DMS79 treated with DMSO at 0.1 percent for 48 hours (cell line): Measurements from ENCODE around the gene CYP26B1.

Experiments used
- DNase-seq: peaks from one replicate; lab custom pipeline; 2025; lab: John Stamatoyannopoulos, UW

The CYP26B1 gene

GRCh38 chr2:72129681-72130340 lies 17.9 kb downstream of the CYP26B1 start:
- DNase-seq: no peak

- DNase-seq: no peak
Observed at GRCh38 chr2:72128843-72129227, 18.8 kb downstream of the CYP26B1 start.

GRCh38 chr2:72128059-72128842 lies 19.4 kb downstream of the CYP26B1 start:
- DNase-seq: no peak

GRCh38 chr2:72127401-72128058 lies 20.1 kb downstream of the CYP26B1 start:
- no peak for DNase-seq

- no peak for DNase-seq
Observed at GRCh38 chr2:72126186-72127100, 21.2 kb downstream of the CYP26B1 start.

- no peak for DNase-seq
Observed at GRCh38 chr2:72124376-72124775, 23.3 kb downstream of the CYP26B1 start.

- DNase-seq: no peak
Observed at GRCh38 chr2:72121153-72121552, 26.5 kb downstream of the CYP26B1 start.

- DNase-seq: no peak
Observed at GRCh38 chr2:72118951-72119350, 28.7 kb downstream of the CYP26B1 start.

GRCh38 chr2:72118386-72118785 lies 29.3 kb downstream of the CYP26B1 start:
- no peak for DNase-seq

GRCh38 chr2:72117718-72118117 lies 29.9 kb downstream of the CYP26B1 start:
- DNase-seq: no peak

GRCh38 chr2:72117029-72117428 lies 30.6 kb downstream of the CYP26B1 start:
- no peak for DNase-seq

- DNase-seq: no peak
Observed at GRCh38 chr2:72116081-72116533, 31.6 kb downstream of the CYP26B1 start.

- peak; percentile 79 for DNase-seq
Observed at GRCh38 chr2:72115110-72116080, 32.3 kb downstream of the CYP26B1 start.

GRCh38 chr2:72114693-72115051 lies 33.0 kb downstream of the CYP26B1 start:
- DNase-seq: no peak

GRCh38 chr2:72113847-72114692 lies 33.6 kb downstream of the CYP26B1 start:
- no peak for DNase-seq

GRCh38 chr2:72112981-72113846 lies 34.4 kb downstream of the CYP26B1 start:
- no peak for DNase-seq

- DNase-seq: no peak
Observed at GRCh38 chr2:72112401-72112800, 35.3 kb downstream of the CYP26B1 start.

- no peak for DNase-seq
Observed at GRCh38 chr2:72111061-72111460, 36.6 kb downstream of the CYP26B1 start.

- no peak for DNase-seq
Observed at GRCh38 chr2:72109904-72110303, 37.8 kb downstream of the CYP26B1 start.
